Fibroblast of villous mesenchyme (primary cell): ENCODE data around the gene SSH2. TPM values are rescaled to one million over a fixed set of nuclear protein-coding genes. Genes with fewer than 3 reads are reported as not detected.
"Not testable (repeated sequence)": the region's sequence is repeated elsewhere in the genome, so short reads cannot be mapped to it uniquely, and the experiment has no call there.

ENCODE experiments used
- DNase-seq: peaks from one replicate; pipeline ENCODE4 v3.0.0-alpha.2; 2010; ENCODE audit warnings: low read depth
- H3K4me3 ChIP-seq: 2 replicates; pipeline ENCODE4 v1.5.1; 2011; ENCODE audit warnings: low read depth, mild to moderate bottlenecking, low read length
- total RNA-seq: library from RNA; depleted of rRNA; stranded (reverse); fragments of >200 nt; gene quantifications from 2 replicates; pipeline ENCODE4 v1.2.3, GENCODE V29; 2012
- TF ChIP-seq, protein P1 (sequence below): IDR thresholded peaks from 2 replicates; pipeline ENCODE4 v1.5.1; 2012; ENCODE audit warnings: low read depth, mild to moderate bottlenecking, low read length; ENCODE audit not compliant: insufficient read depth

Gene SSH2
- total RNA-seq, 1 donor: 19.0 TPM

DNA sequence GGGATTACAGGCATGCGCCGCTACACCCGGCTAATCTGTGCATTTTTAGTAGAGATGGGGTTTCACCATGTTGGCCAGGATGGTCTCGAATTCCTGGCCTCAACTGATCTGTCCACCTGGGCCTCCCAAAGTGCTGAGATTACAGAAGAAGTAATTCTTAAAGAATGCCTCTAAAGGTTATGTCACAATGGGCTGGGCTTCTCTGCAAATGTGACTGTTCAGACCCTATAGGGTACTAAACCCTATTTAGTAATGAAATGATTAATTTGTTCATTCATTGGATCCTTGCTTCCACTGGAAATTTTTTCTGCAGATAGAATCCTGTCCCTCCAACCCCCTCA is 198.5 kb downstream of the SSH2 start:
- TF ChIP-seq, protein P1, sequence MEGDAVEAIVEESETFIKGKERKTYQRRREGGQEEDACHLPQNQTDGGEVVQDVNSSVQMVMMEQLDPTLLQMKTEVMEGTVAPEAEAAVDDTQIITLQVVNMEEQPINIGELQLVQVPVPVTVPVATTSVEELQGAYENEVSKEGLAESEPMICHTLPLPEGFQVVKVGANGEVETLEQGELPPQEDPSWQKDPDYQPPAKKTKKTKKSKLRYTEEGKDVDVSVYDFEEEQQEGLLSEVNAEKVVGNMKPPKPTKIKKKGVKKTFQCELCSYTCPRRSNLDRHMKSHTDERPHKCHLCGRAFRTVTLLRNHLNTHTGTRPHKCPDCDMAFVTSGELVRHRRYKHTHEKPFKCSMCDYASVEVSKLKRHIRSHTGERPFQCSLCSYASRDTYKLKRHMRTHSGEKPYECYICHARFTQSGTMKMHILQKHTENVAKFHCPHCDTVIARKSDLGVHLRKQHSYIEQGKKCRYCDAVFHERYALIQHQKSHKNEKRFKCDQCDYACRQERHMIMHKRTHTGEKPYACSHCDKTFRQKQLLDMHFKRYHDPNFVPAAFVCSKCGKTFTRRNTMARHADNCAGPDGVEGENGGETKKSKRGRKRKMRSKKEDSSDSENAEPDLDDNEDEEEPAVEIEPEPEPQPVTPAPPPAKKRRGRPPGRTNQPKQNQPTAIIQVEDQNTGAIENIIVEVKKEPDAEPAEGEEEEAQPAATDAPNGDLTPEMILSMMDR: no peak
- H3K4me3 ChIP-seq: no peak overlapping the region
- DNase-seq: no peak

DNA sequence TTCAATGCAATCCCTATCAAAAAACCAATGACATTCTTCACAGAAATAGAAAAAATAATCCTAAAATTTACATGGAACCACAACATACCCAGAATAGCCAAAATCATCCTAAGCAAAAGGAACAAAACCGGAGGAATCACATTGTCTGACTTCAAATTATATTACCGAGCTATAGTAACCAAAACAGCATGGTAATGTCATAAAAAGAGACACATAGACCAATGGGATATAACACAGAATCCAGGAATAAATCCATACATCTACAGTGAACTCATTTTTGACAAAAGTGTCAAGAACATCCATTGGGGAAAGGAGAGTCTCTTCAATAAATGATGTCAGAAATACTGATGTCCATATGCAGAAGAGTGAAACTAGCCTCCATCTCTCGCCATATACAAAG is 201.5 kb downstream of the SSH2 start:
- TF ChIP-seq, protein P1: no peak
- no peak overlapping the region for H3K4me3 ChIP-seq
- no peak for DNase-seq

DNA sequence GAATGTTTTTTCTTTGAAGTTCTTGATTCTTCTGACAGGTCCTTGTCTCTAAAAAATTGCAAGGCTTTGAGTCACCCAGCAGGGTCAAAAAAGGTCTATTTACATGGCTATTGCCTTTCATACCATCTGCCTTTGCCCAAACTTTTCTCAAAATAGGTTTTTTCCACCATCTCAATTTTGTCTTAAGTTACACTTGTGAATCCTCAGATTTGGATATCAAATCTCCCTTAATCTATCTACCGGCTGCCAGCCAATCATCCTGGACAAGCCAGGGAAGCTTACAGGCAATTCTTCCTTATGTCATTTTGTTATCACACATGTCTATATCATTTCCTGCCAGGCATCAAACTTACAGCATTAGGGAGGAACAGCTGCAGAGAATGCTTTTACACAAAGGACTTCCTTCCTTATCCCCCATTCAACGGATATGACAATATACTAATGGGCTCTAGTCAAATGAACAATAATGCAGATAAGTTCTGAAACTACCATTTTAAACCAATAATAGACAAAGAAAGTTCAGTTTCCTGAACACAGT is 203.2 kb downstream of the SSH2 start:
- DNase-seq: peak; percentile 49
- TF ChIP-seq, protein P1: no peak
- H3K4me3 ChIP-seq: no peak overlapping the region

DNA sequence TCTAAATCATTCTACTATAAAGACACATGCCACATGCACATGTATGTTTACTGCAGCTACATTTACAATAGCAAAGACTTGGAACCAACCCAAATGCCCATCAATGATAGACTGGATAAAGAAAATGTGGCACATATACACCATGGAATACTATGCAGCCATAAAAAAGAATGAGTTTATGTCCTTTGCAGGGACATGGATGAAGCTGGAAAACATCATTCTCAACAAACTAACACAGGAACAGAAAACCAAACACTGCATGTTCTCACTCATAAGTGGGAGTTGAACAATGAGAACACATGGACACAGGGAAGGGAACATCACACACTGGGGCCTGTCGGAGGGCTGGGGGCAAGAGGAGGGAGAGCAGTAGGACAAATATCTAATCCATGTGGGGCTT is 204.6 kb downstream of the SSH2 start:
- H3K4me3 ChIP-seq, DNase-seq: not testable (repeated sequence)

DNA sequence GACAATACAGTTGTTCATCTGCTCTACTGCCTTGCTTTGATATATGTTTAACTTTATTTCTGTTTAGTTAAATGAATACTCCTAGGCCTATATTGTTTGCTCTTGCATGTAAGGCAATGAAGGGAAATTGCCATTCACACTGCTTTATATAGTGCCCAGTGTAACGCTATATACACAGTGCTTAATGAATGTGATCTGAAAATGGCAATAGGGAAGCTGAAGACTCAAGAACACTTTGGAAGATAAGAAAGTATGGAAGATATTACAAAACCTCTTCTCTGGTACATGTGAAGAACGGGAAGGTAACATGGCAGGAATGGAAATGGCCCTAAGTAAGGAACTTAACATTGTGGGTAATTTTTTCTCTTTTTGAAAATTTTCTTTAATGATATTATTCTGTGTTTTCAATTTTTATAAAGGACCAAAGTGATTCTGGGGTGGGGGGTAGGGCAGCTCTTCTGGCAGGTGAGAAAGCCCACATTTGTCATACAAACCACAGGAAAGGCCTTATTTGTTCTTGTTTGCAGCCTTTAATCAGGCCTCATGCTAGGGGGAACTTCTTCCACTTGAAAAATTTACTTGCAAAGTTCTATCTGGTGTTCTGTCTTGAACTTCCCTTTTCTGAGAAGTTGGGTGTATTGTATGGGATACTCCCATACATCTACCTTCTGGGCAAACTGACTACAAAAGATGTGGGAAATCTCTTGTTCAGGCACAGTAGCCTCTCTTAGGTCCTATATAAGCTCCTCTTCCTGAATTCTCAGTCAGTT is 206.6 kb downstream of the SSH2 start:
- H3K4me3 ChIP-seq: no peak overlapping the region
- DNase-seq: no peak
- TF ChIP-seq, protein P1: no peak

DNA sequence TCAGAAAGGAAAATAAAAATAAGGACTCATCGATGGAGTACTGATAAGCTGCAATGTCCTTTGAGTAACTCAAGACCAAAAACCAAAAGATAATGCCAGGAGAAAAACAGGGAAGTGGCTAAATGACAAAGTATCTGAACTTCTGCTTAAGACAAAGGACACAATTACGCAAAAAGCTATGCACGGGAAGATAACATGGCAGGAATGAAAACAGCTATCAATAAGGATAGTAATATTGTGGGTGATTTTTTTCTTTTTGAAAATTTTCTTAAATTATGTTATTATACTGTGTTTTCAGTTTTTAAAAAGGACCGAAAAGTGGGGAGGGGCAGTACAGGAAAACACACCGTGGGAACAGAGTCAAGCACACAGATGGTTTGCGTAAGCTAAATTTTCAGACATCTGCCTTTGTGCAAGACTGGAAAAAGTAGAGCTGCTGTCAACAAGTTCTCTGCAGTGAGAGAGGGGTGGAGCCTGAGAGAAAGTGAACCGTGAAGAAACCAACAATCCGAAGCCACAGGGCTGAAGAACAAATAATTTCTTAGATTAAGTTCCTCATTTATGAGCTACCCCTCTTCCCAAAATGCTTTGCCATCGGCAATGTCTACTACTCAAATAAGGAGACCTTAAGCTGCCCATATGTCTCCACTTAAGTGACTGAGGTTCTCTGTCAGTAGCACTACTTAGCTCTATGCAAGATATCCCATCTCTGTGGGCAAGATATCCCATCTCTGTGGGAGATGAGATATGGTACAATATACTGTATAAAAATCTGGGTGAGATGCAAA is 207.4 kb downstream of the SSH2 start:
- peak; percentile 97 for DNase-seq
- H3K4me3 ChIP-seq: peak overlapping the region; percentile 34
- TF ChIP-seq, protein P1: no peak

DNA sequence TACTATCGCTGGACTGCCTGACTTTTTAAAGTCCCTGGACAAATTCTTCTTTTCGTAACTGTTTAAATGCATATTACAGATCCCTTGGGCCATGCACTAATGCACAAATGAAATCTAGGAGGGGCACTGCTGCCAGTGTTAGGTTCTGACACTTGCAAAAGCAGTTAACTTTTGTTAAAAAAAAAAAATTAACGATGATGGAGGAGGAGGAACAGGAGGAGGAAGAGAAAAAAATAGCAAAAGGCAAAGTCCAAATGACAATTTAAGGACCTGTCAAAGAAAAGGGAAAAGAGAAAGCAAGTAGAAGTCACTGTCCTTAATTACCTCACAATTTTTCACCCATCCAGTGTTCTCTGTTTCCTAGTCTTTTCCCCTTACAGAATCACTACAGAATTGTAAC is 209.5 kb downstream of the SSH2 start:
- no peak overlapping the region for H3K4me3 ChIP-seq
- no peak for DNase-seq
- TF ChIP-seq, protein P1: no peak
